NT2/D1 (cell line): ENCODE results near the gene OTUB2.

ENCODE experiments used
- SUZ12 ChIP-seq: IDR thresholded peaks from 2 replicates; pipeline ENCODE4 v1.6.1; 2011; ENCODE audit not compliant: insufficient read length, insufficient read depth; ENCODE audit errors: extremely low read depth
- YY1 ChIP-seq: IDR thresholded peaks from 2 replicates; pipeline ENCODE4 v1.6.1; 2011; ENCODE audit not compliant: insufficient read length, insufficient read depth

- TF ChIP-seq YY1: no peak
- TF ChIP-seq SUZ12: no peak
These were observed 48.4 kb downstream of the OTUB2 start for GRCh38 chr14:94074534-94074933.
